ENCODE data around the gene NPPB.

The NPPB gene

DNA sequence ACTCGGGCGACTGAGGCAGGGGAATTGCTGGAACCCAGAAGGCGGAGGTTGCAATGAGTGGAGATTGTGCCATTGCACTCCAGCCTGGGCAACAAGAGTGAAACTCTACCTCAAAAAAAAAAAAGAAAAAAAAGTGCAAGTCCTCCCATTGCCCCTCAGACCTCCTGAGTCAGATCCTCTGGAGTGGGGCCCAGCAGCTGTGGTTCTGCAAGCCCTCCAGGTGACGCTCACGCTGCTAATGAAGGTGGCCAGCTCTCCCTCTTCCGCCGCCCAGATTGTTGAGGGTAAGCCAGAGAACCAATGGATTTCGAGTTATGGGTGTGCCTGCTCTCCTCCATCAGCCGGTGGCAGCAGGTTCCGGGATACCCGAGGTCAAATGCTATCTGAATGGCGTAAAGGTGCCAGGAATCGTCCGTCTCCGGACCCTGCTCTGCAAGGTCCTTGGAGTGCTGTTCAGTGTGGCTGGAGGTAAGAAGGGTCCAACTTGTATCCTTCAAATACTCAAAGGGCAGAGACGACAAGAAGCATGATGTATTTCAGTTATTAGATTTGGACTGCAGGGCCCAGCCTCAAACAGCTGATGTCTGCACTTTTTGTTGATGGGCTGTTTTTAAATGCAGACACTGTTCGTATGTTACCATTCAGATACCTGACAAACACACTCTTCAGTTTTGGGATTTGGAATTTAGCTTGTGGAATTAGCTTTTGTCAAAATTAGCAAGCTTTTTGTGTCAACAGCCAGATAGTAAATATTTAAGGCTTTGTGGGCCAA is 35.2 kb downstream of the NPPB start:
- Histone ChIP-seq H3K9me3 (ENCODE audit: control insufficient read depth, low read length) (no peaks in the 10 kb centered on the region), H2AFZ (no peak overlapping the region), H3K79me2 (no peaks in the 10 kb centered on the region), H3K9ac (no peak overlapping the region), H3K4me3 (ENCODE audit: low read depth, low read length) (no peak overlapping the region), H3K36me3 (ENCODE audit: control insufficient read depth, insufficient read depth, low read length) (no peaks in the 10 kb centered on the region), H3K27me3 (ENCODE audit: control insufficient read depth, insufficient read depth, low read length) (no peaks in the 10 kb centered on the region), H3K4me2 (ENCODE audit: low read length) (no peak overlapping the region), H3K27ac (no peak overlapping the region), H3K4me1 (no peaks in the 10 kb centered on the region)
- TF ChIP-seq, protein P1, sequence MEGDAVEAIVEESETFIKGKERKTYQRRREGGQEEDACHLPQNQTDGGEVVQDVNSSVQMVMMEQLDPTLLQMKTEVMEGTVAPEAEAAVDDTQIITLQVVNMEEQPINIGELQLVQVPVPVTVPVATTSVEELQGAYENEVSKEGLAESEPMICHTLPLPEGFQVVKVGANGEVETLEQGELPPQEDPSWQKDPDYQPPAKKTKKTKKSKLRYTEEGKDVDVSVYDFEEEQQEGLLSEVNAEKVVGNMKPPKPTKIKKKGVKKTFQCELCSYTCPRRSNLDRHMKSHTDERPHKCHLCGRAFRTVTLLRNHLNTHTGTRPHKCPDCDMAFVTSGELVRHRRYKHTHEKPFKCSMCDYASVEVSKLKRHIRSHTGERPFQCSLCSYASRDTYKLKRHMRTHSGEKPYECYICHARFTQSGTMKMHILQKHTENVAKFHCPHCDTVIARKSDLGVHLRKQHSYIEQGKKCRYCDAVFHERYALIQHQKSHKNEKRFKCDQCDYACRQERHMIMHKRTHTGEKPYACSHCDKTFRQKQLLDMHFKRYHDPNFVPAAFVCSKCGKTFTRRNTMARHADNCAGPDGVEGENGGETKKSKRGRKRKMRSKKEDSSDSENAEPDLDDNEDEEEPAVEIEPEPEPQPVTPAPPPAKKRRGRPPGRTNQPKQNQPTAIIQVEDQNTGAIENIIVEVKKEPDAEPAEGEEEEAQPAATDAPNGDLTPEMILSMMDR (IDR thresholded peaks at IDR 0.05), result no peak

DNA sequence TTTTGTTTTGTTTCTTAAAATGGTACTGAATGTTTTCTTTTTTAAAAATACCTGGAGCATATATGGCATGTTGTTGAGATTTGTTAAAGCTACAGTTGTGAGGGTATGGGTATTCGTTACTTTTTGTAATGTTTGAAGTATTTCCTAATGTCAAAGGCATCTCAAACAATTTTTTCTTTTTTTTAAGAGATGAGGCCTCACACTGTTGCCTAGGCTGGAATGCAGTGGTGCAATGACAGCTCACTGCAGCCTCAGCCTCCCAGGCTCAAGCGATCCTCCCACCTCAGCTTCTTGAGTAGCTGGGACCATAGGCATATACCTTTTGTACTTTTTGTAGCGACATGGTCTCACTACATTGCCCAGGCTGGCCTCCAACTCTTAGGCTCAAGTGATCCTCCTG is 36.7 kb downstream of the NPPB start:
- Histone ChIP-seq H3K9ac (no peak overlapping the region), H3K27me3 (ENCODE audit: control insufficient read depth, insufficient read depth, low read length) (no peaks in the 10 kb centered on the region), H3K9me3 (ENCODE audit: control insufficient read depth, low read length) (no peaks in the 10 kb centered on the region), H3K79me2 (no peaks in the 10 kb centered on the region), H3K4me2 (ENCODE audit: low read length) (no peak overlapping the region), H2AFZ (no peak overlapping the region), H3K27ac (no peak overlapping the region), H3K4me1 (no peaks in the 10 kb centered on the region), H3K36me3 (ENCODE audit: control insufficient read depth, insufficient read depth, low read length) (no peaks in the 10 kb centered on the region), H3K4me3 (ENCODE audit: low read depth, low read length) (no peak overlapping the region)
- TF ChIP-seq, protein P1 (IDR thresholded peaks at IDR 0.05), result no peak

DNA sequence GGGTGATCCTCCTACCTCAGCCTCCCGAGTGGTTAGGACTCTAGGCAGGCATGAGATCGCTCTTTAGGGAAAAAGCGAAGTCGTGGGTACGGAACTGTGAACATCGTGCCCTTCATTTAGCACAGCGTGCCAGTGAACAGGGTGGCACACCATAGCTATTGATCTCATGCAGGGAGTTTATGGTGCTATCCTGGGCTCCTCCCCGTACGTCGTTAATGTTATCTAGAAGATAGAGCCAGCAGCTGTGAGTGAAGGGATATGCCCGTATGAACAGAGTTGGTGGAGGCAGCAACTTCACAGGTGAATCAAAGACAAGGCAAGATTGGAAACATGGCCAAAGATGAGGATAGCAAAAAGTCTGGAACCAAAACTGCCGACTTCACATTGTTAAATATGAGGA is 41.6 kb downstream of the NPPB start:
- no peaks in the 10 kb centered on the region for H3K4me1 ChIP-seq
- H2AFZ ChIP-seq, result no peak overlapping the region
- H3K36me3 ChIP-seq (ENCODE audit: control insufficient read depth, insufficient read depth, low read length), result no peaks in the 10 kb centered on the region
- H3K4me2 ChIP-seq (ENCODE audit: low read length), result no peak overlapping the region
- no peak overlapping the region for H3K9ac ChIP-seq
- H3K27ac ChIP-seq, result no peak overlapping the region
- TF ChIP-seq, protein P1 (IDR thresholded peaks at IDR 0.05), result no peak
- H3K4me3 ChIP-seq (ENCODE audit: low read depth, low read length), result no peak overlapping the region
- H3K9me3 ChIP-seq (ENCODE audit: control insufficient read depth, low read length), result no peaks in the 10 kb centered on the region
- no peaks in the 10 kb centered on the region for H3K27me3 ChIP-seq (ENCODE audit: control insufficient read depth, insufficient read depth, low read length)
- H3K79me2 ChIP-seq, result no peaks in the 10 kb centered on the region

DNA sequence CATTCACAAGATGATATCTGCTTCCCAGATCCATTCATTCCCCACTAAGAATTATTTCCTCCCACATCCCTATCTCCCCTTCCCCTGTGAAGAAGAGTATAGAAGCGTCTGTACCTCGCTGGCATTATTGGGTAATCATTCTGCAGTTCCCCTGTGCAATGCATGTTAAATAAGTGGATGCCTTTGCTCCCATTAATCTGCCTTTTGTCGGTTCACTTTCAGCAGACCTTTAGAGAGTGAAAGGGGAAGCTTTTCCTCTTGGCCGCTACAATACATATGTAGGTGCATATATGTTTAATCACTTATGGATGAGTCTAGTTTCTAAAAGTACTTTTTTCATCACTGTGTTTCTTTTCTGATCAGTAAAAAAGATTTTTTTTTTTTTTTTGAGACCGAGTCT is 45.7 kb downstream of the NPPB start:
- TF ChIP-seq, protein P1 (IDR thresholded peaks at IDR 0.05), result no peak
- Histone ChIP-seq H3K79me2 (no peaks in the 10 kb centered on the region), H3K9ac (no peak overlapping the region), H3K36me3 (ENCODE audit: control insufficient read depth, insufficient read depth, low read length) (no peaks in the 10 kb centered on the region), H3K27ac (no peak overlapping the region), H3K27me3 (ENCODE audit: control insufficient read depth, insufficient read depth, low read length) (no peaks in the 10 kb centered on the region), H3K9me3 (ENCODE audit: control insufficient read depth, low read length) (no peaks in the 10 kb centered on the region), H3K4me2 (ENCODE audit: low read length) (no peak overlapping the region), H3K4me1 (no peaks in the 10 kb centered on the region), H3K4me3 (ENCODE audit: low read depth, low read length) (no peak overlapping the region), H2AFZ (no peak overlapping the region)
